Chondrocyte (in vitro differentiated cells): ENCODE results near the gene NCBP2. TPM values are rescaled to one million over a fixed set of nuclear protein-coding genes. Genes with fewer than 3 reads are reported as not detected.
A peak's percentile ranks its signal among the peaks of the same experiment; 100 is the strongest.

ENCODE experiments used
- DNase-seq: peaks from one replicate; pipeline ENCODE4 v3.0.0; 2021; ENCODE audit warnings: mixed read lengths, low spot score
- H3K27ac Mint-ChIP-seq: one replicate; pipeline ENCODE4 v1.8.0; 2021; ENCODE audit warnings: mild to moderate bottlenecking, moderate library complexity, mixed read lengths; ENCODE audit not compliant: unreplicated experiment
- H3K27me3 Mint-ChIP-seq: 2 replicates; pipeline ENCODE4 v1.8.0; 2021; ENCODE audit warnings: low read depth, mixed read lengths
- H3K36me3 Mint-ChIP-seq: 2 replicates; pipeline ENCODE4 v1.8.0; 2021; ENCODE audit warnings: low read depth, mixed read lengths
- H3K4me1 Mint-ChIP-seq: 2 replicates; pipeline ENCODE4 v1.8.0; 2021; ENCODE audit warnings: low read depth, mild to moderate bottlenecking, mixed read lengths
- H3K4me3 Mint-ChIP-seq: one replicate; pipeline ENCODE4 v1.8.0; 2021; ENCODE audit warnings: mild to moderate bottlenecking, moderate library complexity, mixed read lengths; ENCODE audit not compliant: unreplicated experiment
- H3K9me3 Mint-ChIP-seq: 2 replicates; pipeline ENCODE4 v1.8.0; 2021; ENCODE audit warnings: low read depth, mixed read lengths
- CTCF ChIP-seq: fragments of 200-600 bp; sonication (generic); IDR thresholded peaks from 2 replicates; pipeline ENCODE4 v1.5.0; 2021; ENCODE audit warnings: antibody characterized with exemption, mild to moderate bottlenecking, moderate library complexity
- total RNA-seq: library from RNA; stranded (reverse); gene quantifications from 3 replicates; pipeline ENCODE4 v1.2.1, GENCODE V29; 2021

NCBP2 gene
- total RNA-seq, 1 donor from 2014 or later = 61.5 TPM

DNA sequence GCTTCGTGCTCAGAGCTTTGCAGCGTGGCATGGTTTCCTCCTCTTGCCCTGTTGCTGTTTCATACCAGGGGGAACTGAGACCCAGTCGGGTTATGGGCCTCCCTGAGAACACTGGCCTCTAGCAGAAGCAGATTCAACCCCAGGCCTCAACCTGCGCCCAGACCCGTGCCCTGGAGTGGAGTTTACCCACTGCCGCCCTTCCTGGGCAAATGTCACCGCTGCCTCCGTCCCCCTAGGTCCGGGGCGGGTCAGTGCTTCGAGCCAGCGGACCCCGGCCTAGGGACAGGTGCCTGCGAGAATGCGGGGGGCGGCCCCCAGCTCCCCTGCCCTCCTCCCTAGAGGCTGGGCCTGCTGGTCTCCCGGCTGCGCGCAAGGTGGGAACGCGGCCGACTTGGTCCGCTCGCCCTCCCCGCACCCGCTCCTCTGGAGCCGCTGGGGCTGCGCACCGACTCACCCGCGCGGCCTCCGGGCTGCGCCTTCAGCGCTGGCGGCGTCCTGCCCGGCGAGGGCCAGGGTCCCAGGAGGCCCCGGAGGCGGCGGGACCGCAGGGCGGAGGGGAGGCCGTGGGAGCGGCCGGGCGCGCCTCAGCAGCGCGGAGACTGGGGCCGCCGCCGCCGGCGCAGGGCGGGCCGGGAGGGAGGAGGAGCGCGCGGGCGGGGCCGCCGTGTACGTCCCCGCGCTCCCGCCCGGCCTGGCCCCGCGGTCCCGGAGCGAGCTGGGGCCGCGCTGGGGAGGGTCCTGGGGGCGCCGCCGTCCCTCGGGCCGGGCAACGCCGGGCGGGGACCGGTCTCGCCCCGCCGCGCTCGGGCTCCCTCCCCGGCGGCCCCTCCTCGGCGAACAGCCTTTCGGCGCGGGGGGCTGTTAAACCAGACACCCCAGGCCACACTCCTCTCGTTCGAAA lies 26.2 kb upstream of the NCBP2 start, which contains the start of gene PIGZ:
Gene PIGZ, minus strand, starts transcription at position 601 of the 901 bp plus-strand sequence. CDS start 16,802 bp downstream, outside the sequence.
- Mint-ChIP-seq H3K4me1 (peaks cover 8% of the 10 kb centered on the region), H3K36me3 (no peaks in the 10 kb centered on the region), H3K4me3 (peak within 1 kb of the TSS; percentile 70), H3K27ac (no peak within 1 kb of the TSS), H3K9me3 (no peaks in the 10 kb centered on the region), H3K27me3 (no peaks in the 10 kb centered on the region)
- DNase-seq = no peak
- no peak for TF ChIP-seq CTCF

DNA sequence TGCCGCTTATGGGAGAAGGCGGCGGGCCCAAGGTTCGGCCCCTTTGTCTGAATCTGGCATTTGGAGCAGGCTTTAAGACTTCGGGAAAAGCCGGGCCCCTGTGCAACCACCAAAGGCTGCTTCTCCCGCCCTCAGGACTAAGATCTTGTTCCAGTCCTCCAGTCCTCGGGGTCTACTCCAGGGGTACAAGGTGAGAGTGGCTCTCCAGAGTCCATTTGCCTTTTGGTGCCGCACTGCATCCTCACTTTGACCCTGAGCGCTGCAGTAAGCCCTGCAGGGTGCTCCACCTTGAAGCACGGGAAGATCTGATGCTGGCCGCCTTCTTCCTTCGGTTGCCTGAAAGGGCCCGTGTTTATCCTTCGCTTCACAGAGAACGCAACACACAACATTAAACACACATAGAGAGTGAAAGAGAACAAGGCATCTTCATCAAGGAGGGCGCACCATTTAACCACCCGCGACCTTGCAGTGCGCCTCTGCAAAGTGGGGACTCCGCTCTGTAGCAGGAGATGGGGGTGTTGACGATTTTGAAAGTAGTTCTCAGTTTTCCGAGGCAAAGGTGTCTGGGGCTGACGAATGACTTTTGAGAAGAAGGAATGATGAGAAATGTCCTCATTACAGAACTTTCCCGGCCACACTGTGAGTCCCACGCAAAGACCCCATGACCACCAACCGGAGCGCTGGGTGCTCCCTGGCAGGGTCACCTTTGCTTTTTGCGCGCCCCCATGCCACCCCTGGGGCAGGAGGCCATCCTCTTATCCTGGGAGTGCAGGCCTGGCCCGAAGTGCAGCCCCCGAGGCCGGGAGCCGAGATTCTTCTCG lies 25.3 kb upstream of the NCBP2 start:
- Mint-ChIP-seq H3K27me3 (no peaks in the 10 kb centered on the region), H3K27ac (no peak overlapping the region), H3K4me3 (peak overlapping the region; percentile 70)

GRCh38 chr3:196966526-196967401 lies 24.4 kb upstream of the NCBP2 start:
- Mint-ChIP-seq H3K4me1 (peaks cover 8% of the 10 kb centered on the region), H3K9me3 (no peaks in the 10 kb centered on the region), H3K36me3 (peaks cover 1% of the 10 kb centered on the region), H3K4me3 (no peak overlapping the region), H3K27ac (no peak overlapping the region), H3K27me3 (no peaks in the 10 kb centered on the region)
- no peak for TF ChIP-seq CTCF
- no peak for DNase-seq

More for the DNA sequence above, 25.3 kb upstream of the NCBP2 start:
- Mint-ChIP-seq H3K4me1 (peaks cover 8% of the 10 kb centered on the region), H3K36me3 (no peaks in the 10 kb centered on the region), H3K9me3 (no peaks in the 10 kb centered on the region)
- no peak for TF ChIP-seq CTCF
- DNase-seq = no peak

GRCh38 chr3:196965804-196966173 lies 23.5 kb upstream of the NCBP2 start:
- no peaks in the 10 kb centered on the region for H3K9me3 Mint-ChIP-seq
- no peaks in the 10 kb centered on the region for H3K27me3 Mint-ChIP-seq
- H3K27ac Mint-ChIP-seq = no peak overlapping the region
- no peak for TF ChIP-seq CTCF
- no peak overlapping the region for H3K4me3 Mint-ChIP-seq
- no peak for DNase-seq
- peaks cover 8% of the 10 kb centered on the region for H3K4me1 Mint-ChIP-seq
- peaks cover 1% of the 10 kb centered on the region for H3K36me3 Mint-ChIP-seq
